HG02678 (cell line): ENCODE data around the gene HLF.

ENCODE experiments used
- ATAC-seq: cut with Tn5 transposase; IDR thresholded peaks from one replicate; pipeline ENCODE4 v1.9.1; 2021; ENCODE audit warnings: mild to moderate bottlenecking, moderate library complexity; ENCODE audit not compliant: unreplicated experiment

The HLF gene

DNA sequence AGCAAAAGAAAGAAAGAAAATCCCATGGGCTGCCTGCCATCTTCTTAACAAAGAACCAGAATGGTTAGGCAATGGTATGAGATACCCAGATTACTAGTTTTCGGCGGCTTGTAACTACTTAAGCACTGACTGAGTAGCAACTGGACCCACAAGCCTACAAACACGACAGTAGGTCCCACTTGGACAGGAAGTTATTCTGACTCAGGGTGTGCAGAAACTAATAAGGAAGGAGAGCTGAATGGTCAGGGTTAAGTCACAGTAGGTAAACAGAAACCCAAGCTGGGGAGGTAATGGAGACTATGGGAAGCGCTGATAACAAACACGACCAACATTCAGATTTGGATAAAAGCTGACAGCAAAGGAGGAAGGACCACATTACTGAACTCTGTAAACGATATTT, 10.4 kb upstream of the HLF start:
- no peak for ATAC-seq

DNA sequence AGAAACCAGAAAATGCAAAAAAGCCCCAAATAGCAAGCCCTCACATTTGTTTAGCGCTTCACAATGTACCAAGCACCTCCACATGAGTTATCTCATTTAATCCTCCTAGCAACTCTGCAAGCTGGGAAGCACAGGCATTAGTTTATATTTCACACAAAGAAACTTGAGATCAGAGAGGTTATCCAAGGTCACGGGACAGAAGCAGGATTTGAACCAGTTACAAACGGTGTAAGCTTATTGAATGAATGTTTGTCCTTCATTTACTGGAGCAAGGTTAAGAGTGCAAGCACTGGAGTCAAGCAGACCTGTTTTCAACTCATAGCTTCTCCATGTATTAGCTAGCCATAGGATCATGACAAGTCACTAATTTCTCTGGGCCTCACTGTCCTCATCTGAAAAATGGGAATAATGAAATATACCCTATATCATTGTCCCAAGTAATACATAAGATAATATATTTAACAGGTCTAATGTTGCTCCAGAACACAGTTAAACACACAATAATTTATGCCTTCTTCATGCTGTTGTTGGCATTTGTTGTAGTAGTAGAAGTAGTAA, 6.1 kb upstream of the HLF start:
- no peak for ATAC-seq

DNA sequence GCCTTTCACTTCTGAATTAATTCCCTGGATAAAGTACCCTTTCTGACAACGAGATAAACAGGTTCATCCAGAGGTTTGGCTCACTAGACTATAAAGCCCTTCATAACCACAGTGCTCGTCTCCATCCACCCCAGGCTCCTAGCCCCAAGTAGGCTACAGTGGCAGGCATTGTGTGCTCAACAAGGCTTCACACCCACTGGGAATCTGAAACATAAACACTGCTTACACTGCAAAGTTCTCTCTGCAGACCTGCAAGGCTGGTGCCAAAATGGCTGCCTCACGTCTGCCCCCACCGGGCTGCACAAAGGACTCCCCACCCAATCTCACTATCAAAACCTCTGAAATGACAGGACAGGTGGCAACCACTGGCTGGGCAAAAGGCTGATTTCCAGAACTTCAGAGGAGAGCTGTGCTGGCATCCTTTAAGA, 5.1 kb upstream of the HLF start:
- no peak for ATAC-seq

DNA sequence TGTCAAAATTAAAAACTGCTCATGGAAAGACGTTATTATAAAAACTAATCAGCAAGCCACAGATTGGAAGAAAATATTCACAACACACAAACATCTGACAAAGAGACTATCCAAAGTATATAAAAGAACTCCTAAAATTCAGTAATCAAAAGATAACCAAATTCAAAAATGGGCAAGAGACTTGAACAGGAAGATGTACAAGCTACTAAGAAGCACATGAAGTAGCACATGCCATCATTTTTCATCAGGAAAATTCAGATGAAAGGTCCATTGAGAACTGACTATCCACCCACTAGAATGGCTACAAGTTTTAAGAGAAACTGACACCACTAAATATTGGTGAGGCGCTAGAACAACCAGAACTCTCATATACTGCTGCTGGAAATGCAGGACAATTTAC, 3.4 kb upstream of the HLF start:
- ATAC-seq, result no peak

DNA sequence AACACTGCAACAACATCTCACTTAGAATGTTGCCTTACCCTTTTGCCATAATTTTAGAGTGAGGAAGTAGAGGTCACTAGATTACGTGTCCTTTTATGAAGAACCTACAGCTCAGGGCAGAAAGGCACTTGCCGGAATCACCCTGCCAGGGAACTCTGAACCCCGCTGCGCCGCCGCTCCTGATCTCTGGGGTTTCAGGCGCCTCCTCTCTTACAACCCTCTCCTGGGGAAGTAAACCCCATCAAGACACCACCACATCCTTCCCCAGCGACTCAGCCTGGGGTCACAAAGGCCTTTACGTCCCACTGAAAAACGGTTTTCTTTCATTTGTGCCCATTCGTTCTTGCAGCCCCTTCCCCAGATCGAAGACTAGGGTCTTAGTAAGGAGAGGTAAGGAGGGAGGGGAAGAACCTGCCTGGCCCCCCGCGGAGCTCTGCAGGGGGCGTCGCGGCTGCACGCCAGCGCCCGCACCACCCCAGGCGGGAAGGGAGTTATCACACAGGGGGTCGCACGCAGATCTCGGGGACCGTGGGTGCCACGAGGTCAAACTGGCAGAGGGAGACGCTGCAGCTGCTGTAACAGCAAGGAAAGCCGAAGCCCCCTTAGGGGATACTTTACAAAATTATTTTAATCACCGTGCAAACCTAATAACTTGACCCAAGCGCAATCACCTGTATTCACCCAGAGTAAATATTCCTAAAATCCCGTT, 1.0 kb upstream of the HLF start:
- ATAC-seq, result no peak

DNA sequence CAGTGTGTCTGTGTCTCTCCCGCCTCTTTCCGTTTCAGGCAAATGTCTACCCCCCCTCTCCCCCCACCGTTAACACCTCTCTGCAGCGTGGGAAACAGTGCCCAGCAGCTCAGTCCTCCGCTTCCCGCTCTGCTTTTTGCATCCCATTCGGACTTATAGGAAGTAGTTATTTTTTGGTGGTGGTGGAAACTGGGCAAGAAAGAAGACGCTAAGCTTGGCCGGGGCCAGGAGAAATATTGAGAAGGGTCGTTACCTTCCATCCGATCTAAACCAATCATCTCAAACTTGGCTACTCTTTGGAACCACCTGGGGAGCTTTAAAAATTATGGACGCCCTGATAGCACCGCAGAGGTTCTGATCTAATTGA, 499 bp upstream of the HLF start:
- ATAC-seq, result no peak

DNA sequence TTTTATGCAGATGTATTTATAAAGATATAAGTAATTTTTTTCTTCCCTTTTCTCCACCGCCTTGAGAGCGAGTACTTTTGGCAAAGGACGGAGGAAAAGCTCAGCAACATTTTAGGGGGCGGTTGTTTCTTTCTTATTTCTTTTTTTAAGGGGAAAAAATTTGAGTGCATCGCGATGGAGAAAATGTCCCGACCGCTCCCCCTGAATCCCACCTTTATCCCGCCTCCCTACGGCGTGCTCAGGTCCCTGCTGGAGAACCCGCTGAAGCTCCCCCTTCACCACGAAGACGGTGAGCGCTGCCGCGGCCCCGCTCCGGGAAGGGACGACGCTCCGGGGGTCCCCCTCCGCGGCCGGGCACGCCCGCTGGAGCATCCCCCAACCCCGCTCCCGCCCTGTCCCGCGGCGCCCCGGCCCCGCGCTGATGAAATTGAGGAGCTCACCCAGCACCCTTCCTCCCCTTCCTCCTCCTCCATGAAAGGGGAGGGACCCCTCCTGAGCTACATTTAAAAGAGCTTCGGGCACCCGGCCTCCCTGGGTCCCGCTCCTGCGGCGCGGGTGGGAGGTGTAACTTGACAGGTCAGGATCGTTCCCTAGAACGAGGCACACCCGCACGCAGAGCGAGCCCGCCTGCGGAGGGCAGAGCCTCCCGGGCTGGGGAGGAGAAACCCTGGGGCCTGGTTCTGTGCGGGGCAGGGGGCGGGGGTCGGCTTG, 706 bp downstream of the HLF start:
- ATAC-seq, result no peak

DNA sequence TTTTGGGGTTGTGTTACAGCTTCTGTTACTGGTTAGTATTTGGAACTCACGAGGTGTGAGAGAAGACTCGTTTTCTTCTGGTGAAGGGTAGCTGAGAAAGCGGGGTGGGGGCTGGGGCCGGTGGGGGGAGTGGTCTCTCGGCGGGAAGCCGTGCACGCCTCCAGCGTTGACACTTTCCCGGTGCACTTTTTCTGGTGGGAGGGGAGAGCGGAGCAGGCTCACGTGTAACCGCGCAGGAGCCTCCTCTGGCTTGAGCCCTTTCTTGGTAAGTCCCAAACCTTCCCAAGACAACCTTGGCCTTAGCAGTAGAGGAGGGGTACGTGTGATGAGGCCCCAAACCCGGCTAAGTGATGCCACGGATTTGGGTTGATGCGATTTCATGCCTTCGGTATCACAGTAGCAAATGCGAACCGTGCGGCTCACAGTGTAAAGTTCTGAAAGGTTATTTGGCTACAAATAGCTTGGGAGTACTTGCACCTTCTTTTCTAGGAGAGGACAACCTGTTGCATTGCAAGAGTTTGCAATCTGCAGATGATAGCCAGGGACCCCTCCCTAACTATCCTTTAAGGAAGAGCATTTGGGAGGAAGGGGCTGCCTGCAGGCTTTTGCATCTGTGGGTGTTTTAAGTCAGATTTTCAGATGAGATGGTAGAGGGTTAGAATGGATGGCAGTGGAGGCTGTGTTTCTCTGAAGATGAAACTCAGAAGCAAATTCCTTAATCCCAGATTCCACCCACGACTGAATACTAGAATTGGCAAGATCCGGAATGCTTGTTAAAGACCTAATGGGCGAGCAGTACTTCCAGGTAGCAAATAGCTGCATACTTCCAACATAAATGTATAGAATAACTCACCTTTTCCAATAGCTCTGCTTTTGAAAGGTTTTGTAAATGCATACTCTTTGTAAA, 1.5 kb downstream of the HLF start:
- ATAC-seq, result no peak

DNA sequence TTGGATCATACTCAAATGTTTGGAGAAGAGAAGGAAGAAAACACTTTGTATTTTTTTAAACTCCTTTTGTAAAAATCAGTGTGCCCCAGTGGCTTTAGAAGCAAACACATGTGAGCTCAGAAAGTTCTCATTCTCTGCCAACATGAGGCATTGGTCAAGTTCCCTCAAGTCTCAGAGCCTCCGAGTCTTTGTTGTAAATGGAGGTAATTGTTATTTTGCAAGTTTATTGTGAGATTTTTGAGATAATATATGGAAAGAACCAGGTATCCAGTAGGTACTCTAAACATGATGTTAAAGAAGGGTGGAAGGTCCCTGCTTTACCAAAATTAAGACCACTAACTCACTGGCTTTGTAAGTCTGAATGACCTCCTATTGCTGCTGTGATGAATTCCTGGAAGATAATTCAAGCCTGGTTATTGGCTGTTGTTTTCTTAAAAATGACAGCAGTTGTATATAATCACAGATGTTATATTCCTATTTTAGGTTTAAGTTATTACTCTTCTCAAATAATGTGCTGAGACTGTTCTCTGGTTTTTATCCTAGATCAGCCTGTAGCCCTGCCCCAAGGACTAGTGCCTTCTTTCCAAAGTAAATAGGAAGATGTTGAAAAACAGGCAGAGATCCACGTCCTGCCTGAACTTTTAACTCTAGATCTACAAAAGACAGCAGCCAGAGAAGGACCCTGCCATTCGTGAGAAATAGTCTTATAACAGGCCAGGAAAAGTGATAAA, 2.4 kb downstream of the HLF start:
- no peak for ATAC-seq

DNA sequence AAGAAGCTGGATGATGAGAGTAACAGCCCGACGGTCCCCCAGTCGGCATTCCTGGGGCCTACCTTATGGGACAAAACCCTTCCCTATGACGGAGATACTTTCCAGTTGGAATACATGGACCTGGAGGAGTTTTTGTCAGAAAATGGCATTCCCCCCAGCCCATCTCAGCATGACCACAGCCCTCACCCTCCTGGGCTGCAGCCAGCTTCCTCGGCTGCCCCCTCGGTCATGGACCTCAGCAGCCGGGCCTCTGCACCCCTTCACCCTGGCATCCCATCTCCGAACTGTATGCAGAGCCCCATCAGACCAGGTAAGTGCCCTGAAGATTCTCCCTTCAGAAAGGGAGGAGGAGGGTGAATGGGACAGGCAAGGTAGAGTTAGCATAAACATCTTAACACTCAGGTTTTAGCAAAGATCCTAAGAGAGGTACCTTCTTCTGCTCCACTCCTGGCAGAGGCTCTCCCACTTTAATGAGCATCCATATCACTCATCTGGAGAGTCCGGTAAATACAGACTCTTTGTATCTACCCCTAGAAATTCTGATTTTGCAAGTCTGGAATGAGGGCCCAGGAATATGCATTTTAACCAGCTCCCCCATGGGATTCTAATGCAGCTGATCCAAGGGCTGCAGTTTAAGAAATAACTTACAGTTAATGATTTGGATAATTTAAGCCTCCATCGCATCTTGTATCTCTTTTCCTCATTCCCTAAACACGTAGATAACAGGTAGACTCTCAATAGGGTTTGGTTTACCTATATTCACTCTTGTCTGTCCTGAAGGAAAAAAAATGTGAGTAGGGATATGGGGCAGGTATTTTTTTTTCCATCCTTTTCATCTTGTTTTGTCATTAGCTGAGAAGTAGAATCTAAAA, 3.3 kb downstream of the HLF start:
- ATAC-seq, result no peak

DNA sequence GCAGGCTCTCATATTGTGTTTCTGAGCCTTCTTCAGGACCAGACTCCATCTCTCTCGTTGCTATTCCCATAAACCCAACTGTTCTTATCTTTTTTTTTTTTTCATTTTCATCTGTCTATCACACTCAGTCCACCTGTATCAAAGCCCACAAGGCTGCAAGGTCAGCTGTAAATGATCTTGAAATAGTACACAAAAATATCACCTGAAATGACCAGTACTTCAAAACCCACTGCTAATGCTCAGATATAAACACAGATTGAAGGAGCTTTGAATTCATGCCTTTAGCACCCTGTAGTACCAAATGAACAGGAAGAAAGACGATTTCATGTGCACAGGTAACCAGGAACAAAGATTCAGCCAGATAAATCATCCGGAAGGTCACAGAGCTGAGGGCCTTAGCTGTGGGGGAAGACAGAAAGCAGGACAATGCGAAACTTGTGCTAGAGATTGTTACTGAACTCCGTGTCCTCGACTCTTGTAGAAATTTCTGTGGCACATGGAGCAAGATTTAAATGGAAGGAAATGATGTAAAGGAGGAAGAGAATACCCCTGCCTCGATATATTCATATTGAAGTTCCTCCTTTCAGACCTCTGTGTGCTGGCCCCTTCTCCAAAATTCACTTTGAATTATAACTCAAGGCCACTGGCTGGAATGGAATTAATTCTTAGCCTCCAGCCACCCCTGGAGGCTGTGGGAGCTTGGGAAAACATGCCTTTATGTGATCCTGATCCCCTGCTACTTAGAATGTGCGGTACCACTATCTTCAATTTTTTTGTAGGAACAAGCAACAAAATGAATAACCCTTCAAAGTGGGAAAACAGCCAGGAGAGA, 4.1 kb downstream of the HLF start:
- no peak for ATAC-seq

DNA sequence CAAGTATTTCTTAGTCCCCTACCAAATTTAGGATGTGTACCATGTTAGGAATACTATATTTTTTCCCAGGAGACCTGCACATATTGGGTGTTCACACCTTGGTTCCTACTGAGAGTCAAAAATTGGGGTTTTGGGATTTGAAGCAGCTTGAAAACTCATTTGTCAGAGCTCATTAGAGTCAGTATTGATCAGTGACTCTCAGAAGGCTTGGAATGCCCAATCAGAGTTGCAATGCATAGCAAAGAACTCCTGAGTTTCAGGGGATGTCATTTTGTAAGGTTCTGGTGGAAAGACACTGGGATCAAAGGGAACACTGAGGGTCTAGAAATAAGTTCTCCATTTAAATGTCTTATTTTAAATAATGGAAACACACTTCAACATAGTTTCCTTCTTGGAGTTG, 5.1 kb downstream of the HLF start:
- ATAC-seq, result no peak

DNA sequence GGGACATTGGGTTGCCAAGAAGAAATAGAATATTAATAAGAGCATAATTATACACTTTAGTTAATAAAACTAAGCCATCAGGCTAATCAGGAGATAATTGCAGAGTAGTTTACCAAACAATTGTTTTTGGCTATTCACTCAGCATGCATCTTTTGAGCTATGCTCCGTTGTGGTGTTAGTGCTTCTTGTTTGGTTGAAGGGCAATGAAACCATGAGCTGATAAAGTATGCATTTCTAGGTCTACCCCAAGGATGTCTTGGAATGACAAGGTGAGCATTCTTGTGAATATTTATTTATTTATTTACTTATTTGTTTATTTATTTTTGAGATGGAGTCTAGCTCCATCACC, 6.4 kb downstream of the HLF start:
- no peak for ATAC-seq

DNA sequence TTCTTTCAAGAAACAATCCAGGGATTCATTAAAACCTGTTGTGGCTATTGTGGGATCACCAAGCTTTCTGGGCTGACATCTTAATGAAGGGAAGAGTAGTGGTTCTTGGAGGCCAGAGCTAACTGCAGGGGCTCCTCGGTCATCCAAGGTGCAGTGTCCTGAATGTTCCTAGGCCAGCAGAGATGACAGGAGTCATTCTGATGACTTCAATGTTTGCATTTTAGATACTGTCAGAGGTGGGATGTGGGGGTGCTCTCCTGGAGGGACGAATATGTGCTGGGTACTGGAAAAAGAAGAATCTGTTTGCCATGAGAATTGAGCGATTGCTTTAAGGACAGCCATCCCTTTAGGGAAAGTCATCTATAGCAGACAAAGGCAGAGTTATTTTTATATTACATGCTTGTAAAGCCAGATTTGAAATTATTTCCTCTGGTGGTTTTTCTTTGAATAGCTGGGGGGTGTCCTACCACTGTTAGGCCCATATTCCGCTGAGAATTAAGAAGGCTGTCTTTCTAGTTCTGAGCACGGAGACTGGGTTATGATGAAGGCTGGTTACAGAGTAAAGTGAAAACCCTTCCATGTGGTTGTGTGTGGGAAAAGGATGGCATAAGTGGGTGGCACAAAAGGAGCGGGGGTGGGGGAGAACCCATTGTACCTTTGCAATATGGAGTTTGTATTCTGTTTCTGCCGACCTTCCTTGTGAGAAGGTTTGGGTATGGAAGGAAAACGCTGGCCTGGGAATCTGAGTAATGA, 7.4 kb downstream of the HLF start:
- ATAC-seq, result no peak

DNA sequence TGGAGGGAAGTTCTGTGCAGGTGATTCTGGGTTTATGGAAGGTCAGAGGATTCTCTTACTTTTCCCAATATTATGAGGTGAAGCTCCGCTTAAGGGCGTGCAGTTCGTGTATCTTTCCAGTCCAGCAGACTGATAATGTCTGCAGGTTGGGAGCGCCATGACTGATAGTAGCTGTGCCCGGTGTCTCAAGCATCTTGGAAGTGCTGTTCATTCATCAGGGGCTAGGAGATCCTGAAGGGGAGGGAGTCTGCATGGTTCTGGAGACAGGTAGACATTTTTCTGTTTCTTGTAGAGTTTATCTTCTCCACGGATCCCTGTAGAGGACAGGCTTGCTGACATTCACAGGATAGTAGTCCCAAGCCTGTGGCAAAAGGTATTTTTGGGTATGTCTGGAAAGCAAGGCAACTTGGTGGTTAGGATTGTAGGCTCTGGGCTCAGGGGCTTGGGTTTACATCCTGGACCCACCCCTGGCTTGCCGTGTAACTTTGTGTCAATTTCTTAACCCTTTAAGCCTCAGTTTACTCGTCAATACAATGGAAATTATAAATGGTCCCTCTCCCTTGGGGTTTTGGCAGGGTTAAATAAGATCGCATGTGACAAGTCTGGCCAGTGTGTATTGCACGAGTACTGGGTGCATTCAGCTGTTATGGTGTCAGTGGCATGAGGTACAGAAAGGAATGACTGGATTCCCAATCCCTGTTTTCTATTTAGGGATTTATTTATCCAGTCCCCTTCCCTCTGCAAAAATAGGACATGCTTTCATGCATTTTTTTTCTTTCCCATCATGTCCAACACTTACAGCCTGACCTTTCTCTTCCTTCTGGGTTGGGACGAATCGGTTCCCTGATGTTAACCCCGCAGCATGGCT, 8.2 kb downstream of the HLF start:
- no peak for ATAC-seq

DNA sequence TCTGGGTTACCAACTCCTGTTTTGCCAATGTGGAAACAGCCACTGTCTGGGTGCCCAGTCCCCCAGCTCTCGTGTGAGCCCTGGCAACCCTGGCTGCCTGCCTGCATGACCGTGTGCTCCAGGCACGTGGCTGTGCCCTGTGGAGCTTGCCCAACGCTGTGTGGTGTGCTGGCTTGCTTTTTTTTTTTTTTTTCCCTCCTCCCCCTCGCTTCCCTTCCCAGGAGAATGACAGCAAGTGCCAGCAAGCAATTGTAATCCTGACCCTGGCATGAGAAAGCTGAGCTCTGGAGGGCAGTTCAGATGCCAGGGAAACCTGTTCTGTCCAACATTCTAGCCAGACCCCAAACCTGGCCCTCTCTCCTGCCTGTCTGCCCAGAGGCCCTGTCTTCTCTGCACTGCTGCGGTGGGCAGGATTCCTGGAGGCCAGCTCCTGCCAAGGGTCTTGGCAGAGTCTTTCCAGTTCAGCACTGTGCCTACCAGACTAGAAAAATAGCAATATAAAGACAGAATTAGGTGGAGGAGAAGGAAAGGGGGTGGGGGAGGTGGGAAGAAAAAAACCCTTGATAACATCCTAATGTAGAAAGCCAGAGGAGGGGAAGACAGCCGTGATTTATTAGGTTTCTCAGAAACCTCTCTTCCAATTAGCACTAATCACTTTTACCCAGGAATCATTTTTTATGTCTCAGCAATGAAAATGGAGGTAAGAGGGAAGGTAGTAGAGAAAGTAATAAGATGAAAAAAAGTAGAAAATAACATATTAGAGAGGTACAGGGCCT, 9.0 kb downstream of the HLF start:
- no peak for ATAC-seq
